GM19452 (cell line): ENCODE data around the gene CLIP1.
"Not testable (repeated sequence)": the region's sequence is repeated elsewhere in the genome, so short reads cannot be mapped to it uniquely, and the experiment has no call there.

Experiments used
- ATAC-seq: cut with Tn5 transposase; IDR thresholded peaks from one replicate; pipeline ENCODE4 v1.9.1; 2021; ENCODE audit not compliant: unreplicated experiment

Gene CLIP1

DNA sequence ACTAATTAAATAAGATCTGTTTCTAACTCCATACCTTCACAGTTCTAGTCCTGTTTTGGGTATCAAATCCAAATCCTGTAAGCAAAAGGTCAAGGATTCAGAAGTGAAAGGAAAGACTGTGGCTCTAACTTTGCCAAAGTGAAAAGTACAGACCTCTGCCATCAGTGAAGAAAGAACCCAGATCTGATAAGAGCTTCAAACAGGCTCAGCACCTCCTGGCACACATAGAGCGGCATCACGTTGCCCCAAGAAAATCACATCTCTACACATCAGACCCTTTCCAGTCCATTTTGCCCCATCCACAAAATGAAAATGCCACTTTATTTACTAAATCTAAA is 23.2 kb downstream of the CLIP1 start:
- ATAC-seq, result no peak

DNA sequence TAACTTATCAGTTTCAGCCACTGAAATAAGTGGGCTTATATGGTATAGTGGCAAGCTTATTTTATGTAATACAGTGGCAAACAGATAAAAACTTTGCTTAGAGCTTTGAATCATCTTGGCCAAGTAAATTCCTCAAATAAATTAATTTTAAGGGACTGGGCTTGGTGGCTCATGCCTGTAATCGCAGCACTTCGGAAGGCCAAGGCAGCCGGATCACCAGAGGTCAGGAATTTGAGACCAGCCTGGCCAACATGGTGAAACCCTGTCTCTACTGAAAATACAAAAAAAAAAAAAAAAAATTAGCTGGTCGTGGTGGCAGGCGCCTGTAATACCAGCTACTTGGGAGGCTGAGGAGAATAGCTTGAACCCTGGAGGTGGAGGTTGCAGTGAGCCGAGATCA is 24.5 kb downstream of the CLIP1 start:
- not testable (repeated sequence) for ATAC-seq

DNA sequence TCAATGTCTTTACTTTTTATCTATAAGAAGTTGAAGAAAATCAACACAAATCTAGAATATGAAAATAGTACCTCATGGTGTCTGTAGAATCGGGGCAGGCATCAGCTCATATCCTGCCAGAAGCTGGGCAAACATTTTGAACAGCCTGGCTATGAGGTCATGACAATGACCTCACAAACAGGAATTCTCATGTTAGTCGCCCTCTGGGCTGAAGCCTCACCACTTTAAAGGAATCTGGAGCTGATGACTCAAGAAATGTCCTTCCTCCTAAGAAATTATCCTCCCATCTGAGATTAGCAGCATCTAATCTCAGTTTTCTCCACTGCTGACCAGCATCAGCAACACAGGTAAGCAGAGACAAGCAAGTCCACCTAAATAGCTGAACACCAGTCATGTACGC is 27.1 kb downstream of the CLIP1 start:
- no peak for ATAC-seq

DNA sequence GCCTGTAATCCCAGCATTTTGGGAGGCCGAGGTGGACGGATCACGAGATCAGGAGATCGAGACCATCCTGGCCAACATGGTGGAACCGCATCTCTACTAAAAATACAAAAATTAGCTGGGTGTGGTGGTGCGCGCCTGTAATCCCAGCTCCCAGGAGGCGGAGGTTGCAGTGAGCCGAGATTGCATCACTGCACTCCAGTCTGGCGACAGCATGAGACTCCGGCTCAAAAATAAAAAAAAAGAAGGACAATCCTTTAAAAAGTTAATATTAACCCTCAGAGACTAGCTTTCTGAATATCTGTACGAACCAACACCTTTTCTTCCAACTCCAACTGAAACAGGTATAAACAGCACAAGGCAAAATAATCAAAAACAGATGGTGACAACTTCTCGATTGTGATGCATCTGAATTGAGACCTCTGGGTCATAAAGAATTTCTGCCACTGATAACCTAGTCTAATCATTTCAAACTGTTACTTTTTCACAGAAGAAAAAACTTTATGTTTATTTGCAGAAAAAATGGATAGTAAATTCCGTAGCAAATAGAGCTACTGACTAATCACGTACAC is 27.8 kb downstream of the CLIP1 start:
- ATAC-seq, result no peak

DNA sequence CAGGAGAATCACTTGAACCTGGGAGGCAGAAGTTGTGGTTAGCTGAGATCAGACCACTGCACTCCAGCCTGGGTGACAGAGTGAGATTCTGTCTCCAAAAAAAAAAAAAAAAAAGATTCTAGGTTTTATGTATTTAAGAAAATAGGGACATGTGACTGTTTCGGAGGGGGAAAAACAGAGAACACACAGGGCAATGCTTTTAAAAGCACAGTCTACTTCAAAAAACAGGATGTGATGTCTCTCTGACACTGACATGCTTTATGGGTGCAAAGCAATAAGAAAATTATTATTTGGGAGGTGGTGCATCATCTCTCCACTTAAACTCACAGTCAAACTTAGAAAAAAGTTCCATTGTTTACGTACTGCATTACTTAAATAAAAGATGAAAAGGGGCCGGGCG is 28.7 kb downstream of the CLIP1 start:
- no peak for ATAC-seq

DNA sequence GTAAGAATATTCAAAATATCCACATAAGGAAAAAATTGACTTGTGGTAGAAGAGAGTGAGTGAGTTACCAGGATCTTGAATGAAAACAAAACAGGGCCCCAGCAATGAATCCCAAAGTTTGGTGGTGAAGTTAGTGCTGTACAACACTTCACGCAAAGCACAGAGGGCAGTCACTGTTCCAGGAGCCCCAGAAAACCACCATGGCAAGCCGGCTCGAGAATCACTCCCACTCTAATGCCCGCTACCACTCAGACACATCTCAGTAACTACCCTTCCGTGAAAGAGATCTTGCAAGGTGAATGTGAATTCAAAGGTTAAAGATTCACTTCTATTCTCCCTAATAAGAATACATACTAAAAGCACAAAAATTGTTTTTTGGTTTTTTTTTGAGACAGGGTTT is 30.1 kb downstream of the CLIP1 start:
- no peak for ATAC-seq

DNA sequence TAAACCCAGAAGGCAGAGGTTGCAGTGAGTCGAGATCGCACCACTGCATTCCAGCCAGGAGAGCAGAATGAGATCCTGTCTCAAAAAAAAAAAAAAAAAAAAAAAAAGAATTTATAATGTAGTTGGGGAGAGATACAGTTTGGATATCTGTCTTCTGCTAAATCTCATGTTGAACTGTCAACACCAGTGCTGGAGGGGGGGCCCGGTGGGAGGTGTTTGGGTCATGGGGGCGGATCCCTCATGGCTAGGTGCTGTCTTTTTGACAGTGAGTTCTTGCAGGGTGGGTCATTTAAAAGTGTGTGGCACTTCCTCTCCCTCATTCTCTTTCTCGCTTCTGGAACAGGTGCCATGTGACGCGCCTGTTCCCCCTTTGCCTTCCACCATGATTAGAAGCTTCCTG is 32.8 kb downstream of the CLIP1 start:
- ATAC-seq, result no peak

DNA sequence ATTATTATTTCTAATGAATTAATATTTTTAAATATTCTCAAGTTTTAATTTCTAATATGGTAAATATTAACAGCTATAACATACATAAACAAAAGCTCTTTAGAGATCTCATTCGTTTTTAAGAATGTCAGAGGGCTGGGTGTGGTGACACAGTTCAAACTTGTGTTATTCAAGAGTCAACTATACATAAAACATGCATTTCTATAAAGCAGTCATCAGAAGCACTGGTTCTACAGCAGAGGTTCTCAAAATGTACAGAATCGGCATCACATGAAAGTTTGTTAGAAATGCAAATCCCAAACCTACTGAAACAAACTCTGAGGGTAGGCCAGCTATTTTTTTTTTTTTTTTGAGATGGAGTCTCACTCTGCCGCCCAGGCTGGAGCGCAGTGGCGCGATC is 34.6 kb downstream of the CLIP1 start:
- no peak for ATAC-seq

DNA sequence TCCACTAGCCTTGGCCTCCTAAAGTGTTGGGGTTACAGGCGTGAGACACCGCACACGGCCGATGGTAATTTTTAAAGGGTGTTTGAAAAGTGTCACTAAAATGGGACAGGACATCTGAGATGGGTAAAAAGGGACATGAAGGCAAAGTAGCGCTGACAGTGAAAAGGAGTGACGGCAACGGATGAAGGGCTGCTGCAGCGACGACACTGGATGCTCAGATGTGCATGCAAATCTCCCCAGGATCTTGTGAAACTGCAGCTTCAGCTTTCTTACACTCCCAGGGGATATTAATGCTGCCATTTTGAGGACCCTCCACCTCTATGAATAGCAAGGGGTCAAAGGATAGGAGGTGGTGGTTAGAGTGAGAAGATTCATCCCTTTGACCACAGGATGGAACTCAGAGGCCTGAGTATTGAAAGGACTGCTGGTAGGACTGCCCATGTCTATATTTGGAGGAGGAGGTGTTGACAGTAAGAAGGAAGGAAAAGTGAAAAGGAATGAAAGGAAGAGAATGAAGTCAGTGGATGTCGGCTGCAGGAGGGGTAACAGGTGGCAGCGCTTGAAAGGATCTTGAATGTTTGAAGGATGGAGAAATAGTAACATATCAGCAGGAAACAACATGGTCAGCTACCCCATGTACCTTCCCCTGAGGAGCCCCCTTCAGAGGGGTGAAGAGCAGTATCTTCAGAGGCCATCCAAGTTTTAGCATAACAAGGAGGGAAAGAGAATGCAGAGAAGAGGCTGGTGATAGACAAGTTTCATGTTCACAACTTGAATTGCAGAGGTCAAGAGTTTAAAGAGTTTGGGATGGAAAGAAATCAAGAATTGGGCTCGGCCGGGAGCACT is 37.1 kb downstream of the CLIP1 start:
- ATAC-seq, result no peak

DNA sequence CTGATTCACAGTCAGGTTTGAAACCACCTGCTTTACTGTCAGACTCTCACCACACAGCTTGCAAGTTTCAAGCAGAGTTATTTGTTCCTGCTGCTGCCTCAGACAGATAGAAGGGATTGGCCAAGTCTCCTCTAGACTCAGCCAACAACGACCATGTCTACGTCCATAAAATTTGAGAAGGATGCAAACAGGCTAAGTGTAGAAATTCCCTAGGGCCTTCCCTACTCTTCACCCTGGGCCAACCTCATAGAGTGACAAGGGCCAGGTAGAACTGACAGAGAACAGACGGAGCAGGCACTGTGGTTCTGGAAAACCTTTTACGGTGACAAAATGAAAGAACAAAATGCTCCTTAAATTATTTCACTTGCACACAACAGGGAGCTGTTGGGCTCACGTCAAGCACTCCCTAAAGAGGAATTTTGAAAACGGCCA is 39.5 kb downstream of the CLIP1 start:
- no peak for ATAC-seq

DNA sequence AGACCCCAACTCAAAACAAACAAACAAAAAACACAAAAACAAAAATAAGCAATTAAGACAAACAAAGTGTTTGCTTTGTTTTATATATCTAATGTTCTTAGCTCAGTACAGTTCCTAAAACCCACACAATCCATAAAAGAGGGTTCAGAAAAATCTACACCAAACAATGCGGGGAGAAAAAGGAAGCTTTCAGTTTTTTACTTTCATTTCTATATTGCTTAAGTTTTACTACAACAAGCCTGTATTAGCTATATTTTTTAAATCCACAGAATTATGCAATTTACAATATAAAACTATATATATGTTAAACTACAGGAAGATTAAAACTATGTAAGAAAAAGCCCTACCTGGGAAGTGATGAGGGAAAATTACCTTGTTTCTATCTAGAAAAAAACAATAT is 41.4 kb downstream of the CLIP1 start:
- no peak for ATAC-seq

DNA sequence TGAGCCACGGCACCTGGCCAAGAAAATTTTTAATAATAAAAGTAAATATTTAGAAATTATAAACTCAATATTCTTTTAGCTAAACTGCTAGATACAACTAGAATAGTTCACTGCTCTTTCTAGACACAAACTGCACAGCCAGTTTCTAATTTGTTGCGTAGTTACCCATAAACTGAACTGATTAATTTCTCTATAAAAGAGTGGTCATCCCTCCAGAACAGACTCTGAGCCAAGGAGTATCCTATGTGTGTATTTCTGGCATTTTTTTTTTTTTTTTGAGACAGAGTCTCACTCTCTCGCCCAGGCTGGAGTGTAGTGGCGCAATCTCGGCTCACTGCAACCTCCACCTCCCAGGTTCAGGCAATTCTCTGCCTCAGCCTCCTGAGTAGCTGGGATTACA is 45.7 kb downstream of the CLIP1 start:
- ATAC-seq, result not testable (repeated sequence)

DNA sequence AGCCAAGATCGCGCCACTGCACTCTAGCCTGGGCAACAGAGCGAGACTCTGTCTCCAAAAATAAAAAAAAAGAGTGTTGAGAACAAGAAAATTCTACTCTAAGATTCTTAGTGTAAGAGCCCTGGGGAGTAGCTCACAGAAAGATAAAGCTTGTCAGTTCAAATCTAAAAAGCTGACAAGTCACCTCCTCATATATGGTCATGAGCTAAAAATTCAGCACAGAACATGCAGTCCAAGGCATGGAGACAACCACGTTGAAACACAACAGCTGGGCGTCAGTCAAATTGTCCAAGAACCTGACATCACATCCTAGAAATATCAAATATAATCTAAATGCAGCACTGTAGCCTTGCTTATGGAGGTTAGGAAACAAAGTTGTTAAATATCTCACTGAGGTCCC is 47.8 kb downstream of the CLIP1 start:
- ATAC-seq, result no peak

DNA sequence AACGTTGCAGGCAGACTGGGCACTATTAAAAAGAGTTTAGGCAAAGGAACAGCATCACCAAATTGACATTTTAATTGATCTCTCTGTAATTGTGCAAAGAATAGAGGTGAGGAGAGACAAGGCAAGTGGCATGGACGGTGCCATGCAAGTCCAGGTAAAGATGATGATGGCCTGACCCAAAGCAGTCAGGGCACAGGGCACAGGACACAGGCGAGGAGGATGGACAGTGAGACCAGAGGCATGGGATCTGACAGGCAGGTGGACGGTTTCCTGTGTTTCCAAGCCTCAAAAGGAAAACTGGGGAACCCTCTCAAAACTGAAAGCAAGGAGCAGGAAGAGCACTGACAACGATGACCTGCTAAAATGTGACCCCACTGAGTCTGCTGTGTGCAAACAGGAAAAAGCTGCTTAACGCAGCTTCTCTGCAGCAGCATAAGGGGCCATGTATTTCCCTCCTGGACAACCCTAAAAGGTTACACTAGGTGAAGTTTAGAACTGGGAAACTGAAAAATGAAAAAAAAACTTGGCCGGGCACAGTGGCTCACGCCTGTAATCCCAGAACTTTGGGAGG is 50.9 kb downstream of the CLIP1 start:
- no peak for ATAC-seq

DNA sequence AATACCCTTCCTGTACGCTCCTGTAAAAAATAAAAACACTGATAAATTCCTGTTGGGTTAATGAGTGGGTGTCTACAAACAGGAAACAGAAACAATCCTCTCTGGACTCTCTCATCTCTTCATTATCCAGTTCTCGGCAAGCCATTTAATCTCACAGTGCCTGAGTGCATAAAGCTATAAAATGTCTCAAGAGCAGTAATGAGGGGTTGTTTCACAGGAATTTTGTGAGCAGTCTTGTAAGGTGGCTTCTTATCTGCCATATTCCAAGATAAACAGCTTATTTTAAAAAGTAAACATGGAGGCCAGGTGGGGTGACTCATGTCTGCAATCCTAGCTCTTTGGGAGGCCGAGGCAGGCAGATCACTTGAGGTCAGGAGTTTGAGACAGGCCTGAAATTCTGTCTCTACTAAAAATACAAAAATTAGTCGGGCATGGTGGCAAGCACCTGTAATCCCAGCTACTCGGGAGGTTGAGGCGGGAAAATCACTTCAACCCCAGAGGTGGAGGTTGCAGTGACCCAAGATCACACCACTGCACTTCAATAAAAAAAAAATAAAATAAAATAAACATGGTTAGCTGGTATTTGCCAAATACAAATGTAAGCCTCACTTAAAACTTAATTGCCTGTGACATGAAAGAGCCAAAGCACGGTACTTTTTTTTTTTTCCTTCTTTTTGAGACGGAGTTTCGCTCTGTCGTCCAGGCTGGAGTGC is 54.0 kb downstream of the CLIP1 start:
- no peak for ATAC-seq

DNA sequence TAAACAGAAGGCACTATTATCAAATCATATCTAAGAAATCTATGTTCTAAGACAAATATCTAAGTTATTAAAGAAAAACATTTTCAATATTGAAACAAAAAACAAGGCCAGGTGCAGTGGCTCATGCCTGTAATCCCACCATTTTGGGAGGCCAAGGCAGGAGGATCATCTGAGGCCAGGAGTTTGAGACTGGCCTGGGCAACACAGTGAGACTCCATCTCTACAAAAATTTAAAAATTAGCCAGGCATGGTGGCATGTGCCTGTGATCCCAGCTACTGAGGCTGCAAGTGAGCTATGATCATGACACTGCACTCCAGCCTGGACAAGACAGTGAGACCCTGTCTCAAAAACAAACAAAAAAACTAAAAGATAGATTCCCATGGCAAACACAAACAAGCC is 54.8 kb downstream of the CLIP1 start:
- ATAC-seq, result not testable (repeated sequence)

DNA sequence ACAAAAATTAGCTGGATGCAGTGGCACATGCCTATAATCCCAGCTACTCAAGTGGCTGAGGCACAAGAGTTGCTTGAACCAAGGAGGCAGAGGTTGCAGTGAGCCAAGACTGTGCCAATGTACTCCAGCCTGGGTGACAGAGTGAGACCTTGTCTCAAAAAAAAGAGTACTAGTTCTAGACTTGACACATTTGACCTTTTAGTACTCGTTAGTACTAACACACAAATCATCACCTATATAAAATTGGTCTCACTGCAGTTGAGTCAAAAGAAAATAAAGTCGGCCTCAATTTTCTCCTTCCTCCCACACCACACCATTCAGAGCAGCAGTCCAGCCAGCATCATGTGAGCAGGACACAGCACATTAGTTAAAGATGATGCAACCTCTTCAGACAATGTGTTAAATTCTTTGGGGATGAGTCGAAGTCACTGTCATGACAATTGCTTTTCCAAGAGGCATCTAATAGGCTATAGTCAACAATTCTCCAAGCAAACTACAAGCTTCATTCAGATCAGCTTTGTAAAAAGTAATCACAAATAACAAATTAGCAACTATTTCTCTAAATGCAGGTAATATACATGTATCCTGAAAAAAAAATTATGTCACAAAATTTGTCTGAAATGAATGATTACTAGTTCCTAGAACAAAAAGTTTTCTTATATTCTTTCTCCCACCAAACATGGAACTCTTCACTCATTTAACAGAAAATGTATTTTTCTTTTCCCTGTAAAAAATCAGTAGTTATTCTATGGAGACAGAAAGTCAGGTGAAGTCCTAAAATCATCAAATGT is 55.6 kb downstream of the CLIP1 start:
- ATAC-seq, result no peak

DNA sequence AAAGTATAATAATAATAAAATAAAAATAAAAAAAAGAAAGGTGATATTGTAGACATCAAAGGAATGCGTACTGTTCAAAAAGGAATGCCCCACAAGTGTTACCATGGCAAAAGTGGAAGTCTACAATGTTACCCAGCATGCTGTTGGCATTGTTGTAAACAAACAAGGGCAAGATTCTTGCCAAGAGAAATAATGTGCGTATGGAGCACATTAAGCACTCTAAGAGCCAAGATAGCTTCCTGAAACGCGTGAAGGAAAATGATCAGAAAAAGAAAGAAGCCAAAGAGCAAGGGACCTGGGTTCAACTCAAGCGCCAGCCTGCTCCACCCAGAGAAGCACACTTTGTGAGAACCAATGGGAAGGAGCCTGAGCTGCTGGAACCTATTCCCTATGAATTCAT is 57.2 kb downstream of the CLIP1 start:
- ATAC-seq, result not testable (repeated sequence)

DNA sequence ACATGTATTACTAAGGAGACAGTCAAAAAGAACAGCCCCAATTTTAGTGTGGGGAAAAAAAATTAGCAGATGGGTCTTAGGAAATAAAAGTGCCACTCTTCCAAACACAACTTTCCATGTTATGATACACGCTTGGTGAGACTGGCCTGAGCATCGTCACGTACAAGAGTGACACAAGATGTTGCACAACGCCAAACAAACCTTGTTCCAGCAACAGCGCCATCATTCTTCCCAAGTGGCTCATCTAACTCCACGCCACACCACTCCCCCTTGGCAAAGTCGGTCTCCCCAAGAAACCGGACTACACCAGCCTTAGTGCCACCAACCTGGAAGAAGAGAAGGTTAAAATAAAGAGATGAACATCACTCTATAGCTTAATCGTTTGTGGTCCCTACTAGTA is 58.7 kb downstream of the CLIP1 start:
- no peak for ATAC-seq

DNA sequence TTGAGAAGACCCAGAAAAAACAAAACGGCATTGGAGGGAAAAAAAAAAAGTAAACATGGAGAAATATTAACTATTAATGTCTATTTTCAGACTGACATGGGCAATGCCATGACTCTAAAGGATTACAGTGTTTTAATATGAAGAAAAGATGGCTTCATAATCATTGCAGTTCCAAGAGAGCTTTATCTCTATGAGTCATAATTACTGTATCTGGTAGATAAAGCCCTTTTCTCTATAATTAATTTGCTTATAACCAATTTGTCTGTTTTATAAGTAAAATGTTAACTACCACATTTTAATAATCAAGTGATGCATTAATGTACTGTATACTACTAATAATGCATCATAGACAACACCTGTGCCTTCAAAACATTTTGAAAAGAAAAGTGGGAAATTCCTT is 59.7 kb downstream of the CLIP1 start:
- ATAC-seq, result no peak

DNA sequence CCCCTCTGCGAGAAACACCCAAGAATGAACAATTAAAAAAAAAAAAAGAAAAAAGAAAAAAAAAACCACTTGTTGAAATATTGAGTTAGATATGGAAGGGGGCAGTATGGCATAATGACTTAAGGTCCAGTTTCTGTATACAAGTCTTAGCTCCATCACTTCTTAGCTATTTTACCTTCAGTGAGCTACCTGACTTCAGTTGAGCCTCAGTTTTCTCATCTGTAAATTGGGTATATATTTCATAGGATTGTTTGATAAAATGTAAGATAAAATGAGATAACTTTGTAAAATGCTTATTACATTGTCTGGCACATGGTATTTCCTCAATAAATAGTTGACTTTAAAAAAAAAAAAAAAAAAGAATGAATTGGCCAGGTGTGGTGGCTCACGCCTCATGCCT is 64.1 kb downstream of the CLIP1 start:
- not testable (repeated sequence) for ATAC-seq
